CD1c-positive myeloid dendritic cell (primary cell): Measurements from ENCODE around the gene PIGU.

Experiments used
- DNase-seq: peaks from one replicate; pipeline ENCODE4 v3.0.0-alpha.2; 2016; ENCODE audit errors: extremely low spot score

The PIGU gene

DNA sequence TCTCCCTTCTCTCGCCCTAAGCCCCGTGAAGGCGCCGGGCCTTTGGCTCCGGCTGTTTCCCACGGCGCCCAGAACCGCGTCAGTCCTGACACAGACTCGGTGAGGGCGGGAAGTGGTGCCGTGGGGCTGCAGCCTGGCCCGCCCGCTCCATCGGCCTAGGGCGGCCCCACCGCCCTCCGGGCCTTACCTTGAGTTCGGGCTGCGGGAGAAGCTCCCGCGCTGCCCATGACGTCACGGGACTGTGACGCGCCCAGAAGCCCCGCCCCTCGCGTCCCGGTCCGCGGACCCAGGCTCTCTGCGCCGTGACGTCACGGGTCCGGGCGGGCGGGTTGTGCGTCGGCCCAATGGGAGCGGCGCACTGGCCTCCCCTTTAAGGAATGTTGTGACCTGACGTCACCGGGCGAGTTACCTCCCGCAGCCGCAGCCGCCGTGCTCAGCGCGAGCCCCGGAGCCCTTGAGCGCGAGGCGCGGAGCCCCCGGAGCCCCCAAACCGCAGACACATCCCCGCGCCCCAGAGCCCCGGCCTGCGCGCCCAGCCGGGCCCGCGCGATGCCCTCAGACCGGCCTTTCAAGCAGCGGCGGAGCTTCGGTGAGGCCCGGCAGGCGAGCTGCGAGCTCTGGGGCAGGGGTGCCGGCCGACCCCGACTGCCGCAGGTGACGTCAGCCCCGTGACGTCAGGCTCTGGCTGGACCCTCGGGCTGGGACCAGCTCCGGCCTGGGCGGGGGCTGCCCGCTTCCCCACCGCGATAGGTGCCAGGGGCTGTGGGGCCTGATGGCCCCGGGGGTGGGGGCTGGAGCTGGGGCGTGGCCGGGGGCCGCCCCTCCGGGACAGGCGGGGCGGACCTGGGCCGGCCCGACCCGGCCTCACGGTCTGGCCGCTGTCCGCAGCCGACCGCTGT, 118.3 kb downstream of the PIGU start, which contains the start of gene MAP1LC3A:
Gene MAP1LC3A (plus strand): TSS at position 399 of the 899 bp plus-strand sequence. CDS start 151 bp downstream, at position 550.
- peak; percentile 96 for DNase-seq

DNA sequence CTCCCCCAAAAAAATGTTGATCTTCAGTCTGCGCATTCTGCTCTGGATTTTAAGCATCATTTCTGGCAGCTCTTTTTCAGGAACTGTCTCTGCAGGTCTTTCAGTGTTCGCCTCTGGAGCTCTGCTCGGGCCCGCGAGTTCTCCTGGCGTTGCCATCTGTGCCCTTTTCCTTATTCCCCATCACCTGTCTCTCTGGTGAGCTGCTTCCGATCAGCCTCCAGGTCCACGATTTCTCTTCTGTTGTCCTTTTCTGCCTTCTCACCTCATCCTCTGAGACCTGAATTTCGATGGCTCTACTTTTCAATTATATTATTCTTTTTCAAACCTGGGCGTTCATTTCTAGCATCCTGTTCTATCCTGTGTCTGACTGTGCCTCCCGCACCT, 119.0 kb downstream of the PIGU start:
- peak; percentile 10 for DNase-seq

DNA sequence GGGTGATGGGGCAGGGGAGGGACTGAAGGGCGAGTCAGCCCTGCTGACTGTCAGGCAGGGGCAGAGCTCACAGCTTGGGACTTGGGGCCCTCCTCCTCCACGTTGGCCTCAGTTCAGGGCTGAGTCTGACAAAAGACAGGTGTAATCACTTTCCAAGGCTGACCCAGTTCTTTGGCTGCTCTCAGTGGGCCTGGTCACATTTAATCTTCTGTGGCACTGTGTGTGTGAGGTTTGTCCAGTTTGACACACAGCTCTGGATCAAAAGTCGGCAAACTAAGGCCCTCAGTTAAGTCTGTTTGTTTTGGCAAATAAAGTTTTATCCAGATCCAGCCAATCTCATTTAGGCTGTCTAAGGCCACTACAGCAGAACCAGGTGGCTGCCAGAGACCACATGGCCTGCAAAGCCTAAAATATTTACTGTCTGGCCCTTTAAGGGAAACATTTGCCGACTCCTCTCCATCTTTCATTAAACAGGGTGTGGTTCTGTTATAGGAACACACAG, 123.5 kb downstream of the PIGU start:
- no peak for DNase-seq

DNA sequence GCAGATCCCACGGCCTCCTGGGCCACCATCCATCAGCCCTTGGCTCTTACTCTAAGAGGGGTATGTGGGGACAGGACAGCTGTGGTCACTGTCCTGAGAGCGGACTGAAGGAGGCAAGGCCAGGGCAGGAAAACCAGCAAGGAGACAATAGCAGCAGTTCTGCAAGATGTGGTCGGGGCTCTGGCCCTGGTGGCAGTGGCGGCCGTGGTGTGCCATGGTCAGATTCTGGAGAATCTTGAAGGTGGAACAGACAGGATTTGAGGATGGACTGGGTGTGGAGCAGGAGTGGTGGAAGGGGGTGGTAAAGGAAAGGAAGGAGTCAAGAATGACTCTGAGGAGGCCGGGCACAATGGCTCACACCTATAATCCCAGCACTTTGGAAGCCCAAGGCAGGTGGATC, 124.3 kb downstream of the PIGU start:
- no peak for DNase-seq

DNA sequence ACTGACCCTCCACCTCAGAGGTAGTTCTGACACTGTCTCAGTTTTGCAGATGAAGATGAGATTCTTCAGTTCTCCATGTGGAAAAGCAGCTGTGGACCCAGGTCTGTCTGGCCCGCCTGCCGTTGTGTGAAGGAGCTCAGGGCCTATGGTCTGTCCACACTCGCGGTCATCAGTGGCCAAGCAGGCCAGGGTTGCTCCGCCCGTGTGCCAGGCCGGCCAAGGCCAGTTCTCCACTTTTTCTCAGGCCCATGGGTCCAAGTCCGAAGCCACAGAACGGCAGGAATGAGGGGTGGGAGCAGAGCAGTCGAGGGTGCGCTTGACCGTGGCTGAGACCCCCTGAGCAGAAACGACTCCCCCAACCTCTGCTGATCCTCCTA, 127.0 kb downstream of the PIGU start:
- DNase-seq: no peak

DNA sequence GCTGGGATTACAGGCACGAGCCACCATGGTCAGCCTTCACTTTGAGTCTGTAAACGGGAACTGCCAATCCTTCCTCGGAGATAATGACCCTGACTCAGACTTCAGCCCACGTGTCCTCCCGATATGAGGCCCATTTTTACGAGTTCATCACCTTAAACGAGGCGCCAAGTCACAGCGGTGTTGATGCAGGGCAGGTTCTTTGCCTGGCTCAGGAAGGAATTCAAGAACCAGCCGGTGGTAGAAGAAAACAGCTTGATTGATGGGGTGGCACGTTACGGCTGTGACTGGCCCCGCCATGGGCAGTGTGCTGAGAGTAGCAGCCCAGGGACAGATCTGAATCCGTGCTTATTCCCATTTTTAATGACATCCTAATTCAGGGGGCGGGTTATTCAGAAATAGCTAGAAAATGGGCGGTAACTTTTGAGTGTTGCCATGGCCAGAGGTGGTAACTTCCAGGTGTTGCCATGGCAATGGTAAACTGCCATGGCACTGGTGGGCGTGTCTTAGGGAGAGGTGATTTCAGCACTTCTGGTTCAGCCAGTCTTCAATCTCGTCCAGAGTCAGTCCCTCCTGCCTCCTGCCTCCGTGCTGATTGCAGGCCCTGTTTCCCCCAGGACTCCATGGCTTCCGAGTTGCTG, 127.5 kb downstream of the PIGU start:
- peak; percentile 45 for DNase-seq

DNA sequence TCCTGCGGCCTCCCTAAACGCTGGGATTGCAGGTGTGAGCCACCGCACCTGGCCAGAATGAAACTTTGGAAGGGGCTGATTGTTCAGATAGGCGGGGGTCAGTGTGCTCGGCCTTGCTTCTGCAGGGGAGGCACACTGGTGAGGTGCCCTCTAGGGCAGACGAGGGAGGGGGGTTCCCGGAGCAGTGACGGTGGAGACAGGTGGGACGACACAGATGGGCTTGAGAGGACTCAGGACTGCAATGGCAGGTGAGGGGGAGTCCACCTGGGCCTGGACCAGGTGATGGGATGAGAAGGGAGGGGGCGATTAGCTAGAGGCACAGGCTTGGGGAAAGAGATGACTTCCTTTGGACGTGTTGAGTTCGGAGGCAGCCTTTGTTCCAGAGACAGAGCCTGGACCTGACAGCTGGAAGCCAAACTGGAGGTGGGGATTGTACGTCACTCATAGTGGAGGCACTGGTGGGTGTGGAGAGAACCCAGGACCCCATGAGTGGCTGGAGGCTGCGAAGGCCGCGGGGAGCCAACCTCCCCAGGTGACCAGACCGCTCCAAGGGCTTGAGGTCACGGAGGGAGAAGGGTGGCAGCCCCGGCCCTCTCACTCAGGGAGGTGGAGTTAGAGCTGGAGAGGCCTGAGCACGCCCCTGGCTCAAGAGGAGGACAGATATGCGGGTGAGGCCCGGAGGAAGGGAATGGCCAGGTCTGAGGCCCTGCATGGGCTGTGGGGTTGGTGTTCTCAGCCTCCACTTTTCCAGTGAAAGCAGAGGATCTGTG, 128.9 kb downstream of the PIGU start:
- no peak for DNase-seq

DNA sequence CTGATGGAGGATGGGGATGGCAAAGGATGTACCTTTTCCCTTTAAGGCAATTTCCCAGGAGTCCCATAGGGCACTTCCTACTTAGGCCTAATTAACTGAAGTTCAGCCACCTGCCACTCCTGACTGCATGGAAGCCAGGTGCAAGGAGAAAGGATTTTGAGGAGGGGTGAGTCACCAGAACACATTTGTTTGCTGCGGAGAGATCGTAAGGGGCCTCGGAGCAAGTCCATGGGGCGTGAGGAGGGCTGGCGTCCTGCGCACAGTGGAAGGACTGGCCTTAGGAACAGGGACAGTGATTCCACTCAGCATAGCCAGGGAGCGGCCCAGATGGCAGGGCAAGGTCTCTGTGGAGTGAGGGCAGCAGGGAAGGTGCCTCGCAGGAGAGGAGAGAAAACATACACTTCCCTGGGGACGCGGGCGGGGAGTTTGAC, 130.1 kb downstream of the PIGU start:
- DNase-seq: no peak

DNA sequence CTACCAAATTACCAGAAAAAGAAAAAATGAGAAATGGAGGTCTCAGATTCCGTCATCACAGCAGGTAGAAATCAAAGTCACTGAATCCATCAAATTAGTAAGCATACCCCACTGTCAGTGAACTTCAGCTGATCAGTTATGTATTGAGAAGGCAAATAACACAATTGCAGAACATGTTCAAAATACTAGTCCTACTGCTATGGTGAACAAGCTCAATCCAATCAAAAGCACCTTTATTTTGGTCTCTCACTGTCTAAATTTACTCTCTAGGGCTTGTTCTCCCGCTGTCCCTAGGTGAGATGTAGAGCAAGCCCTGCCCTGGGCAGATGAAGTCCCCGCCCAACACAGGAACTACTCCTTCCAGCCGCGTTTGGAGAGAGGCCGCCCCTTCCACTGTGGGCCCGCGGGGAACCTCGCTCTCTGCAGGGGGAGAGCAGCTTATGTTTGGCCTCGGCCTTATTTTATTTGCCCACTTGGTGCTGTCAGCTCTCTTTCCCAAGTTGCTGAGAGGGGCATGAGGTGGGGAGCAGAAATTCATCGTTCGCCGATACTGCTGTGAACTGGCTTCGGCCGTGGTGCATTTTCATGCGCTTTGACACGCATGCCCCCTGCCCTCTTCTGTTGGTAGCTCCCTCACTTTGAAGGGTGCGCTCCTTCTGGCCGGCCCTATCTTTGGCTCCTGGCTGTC, 132.6 kb downstream of the PIGU start:
- no peak for DNase-seq

DNA sequence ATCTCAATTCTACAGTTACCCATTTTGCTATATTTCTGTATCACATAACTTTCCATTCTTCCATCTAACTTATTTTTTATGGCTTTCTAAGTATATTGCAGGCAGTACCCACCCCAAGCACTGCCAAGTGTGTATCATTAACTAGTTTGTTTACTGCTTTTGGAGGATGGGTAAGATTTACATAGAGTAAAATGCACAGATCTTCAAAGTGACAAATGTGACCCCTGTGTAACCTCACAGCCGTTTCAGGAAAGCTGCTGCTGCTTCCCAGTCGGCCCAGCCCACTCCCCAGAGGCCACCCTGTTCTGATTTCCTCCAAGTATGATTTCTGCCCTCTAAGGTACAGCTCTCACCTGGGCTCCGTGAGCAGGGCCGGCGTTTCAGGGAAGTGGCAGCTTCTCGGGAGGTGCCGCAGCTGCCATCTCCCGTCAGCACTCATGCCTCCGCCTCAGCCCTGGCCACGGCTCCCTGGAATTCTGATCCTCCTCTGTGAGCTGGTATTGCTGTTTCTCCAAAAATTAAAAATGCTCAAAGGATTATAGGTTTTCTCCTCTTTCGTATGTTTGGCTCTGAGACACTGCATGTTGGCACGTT, 133.3 kb downstream of the PIGU start:
- DNase-seq: no peak

DNA sequence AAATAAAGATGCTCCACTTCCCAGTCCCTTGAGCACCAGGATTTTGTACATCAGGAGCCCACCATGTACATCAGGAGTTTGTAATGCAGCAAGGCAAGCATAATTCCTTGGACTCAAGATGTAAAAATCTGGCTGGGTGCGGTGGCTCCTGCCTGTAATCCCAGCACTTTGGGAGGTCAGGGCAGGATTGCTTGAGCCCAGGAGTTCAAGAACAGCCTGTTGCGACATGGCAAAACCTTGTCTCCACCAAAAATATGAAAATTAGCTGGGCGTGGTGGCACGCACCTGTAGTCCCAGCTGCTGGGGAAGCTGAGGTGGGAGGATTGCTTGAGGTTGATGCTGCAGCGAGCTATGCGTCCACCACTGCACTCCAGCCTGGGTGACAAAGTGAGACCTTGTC, 134.5 kb downstream of the PIGU start:
- no peak for DNase-seq

DNA sequence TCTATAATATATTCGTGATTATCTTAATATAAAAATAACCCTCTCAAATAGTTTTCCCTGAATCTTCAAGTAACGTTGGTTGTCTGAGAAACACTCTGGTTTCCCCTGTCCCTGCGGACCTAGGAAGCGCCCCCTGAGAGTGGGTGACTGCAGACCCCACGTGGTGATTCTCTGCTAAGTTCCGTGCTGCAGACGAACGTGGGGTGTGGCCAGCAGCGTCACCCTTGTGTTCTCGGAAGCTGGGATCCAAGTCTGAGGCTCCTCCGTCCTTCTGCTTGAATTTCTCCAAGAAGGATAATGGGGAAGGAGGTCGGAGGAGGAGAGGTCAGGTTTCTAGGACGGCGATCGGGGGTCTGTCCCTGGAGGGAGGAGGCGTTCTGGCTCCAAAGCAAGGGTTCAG, 135.0 kb downstream of the PIGU start:
- DNase-seq: no peak

DNA sequence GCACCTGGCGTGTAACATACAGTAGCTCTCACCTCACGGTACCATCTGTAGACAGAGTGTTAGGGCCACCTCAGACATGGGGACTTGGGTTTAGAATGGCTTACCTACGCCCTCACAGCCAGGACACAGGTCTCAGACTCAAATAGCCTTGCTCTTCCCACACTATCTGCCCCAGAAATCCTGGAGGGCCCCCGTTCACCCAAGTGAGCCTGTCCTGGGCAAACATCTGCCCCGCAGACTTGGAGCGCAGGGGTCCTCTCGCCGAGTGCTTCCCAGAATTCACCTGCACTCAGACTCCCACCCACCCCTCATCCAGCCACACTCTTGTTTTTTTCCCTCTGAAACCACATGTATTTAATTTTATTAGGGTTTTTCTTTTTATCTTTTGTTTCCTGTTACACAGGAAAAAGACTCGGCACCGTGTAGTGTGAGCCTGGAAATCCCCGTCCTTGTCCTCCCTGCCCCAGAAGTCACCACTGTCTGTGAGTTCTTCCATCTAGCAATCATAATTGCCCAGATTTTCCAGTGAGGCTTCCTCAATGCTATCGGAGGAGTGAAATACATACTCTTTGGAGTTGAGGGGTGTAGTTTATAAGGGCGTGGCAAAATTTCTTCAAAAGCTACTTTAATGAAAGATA, 135.5 kb downstream of the PIGU start:
- DNase-seq: no peak

DNA sequence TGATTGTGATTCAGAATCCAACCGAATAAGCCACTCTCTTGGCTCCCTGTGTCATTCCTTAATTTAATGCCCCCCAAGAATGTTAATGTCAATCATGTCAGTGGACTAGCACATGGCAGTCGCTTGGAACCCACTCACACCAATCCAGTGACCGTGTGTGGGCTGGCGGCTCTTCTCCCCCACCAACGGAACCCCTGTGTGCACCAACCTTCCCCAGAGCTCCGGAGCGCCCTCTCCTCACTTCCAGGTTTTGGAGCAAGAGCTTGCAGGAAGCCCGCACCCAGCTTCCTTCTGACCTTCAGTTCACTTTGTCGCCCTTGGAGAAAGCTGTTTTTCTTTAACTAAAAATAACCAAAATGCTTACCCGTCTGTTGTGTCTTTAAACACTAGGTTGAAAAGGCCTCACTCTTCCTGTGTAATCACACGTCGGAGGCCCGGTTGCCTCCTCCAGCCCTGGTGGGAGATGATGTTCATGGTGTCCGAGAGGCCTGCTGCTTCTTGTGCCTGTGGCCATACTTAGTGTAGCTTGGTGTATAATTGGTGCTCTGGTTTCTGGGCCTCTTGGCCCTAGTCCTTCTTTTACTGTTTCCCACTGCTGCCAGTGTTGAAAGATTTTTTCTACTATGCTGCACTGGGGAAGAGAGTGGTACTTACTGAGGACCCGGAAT, 136.2 kb downstream of the PIGU start:
- no peak for DNase-seq

DNA sequence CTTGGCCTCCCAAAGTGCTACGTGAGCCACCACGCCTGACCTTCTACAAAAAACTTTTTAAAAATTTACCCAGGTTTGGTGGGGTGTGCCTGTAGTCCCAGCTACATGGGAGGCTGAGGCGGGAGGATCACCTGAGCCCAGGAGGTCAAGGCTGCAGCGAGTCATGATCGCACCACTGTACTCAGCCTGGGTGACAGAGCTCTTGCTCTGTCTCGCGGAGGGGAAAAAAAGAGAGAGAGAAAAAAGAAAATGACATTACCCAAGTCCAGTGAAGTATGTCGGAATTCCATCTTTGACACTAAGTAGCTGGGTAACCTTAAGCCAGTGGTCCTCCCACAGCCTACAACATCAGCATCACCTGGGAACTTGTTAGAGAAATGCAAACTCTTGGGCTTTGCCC, 137.1 kb downstream of the PIGU start:
- no peak for DNase-seq

DNA sequence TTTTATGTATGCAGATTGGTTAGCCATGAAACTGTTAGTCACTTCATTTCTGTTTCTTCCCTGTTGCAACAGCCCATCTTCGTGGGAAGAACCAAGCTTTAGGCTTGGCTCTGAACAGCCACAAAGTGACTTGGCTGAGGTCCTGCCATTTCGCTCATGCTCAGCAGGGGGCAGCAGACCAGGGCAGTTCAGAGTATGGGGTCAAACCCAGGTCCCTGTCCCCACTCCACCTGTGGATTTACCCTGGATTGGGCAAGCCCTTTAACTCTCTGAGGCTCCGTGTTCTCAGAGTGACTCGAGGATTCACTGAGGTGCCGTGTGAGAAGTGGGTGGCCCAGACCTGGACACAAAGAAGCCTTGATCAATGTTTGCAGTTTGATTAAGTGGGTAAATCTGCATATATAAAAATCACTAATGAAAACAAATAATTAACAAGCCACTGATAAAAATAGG, 138.2 kb downstream of the PIGU start:
- DNase-seq: peak; percentile 52

DNA sequence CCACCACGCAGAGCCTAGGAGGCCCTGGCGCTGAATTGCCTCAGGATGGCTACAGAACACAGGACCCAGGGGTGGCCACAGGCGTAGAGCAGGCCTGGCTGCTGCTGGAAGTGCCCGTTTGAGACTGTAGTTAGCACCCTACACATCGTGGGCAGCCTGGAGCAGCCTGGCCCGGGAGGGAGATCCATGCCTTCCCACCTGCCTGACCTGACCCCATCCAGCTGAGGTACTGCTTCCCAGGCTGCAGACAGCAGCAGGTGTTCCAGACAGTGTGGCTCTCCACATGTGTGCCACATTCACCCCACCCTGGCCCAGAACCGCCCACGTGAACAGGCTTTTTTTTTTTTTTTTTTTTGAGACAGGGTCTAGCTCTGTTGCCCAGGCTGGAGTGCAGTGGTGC, 139.2 kb downstream of the PIGU start:
- no peak for DNase-seq

DNA sequence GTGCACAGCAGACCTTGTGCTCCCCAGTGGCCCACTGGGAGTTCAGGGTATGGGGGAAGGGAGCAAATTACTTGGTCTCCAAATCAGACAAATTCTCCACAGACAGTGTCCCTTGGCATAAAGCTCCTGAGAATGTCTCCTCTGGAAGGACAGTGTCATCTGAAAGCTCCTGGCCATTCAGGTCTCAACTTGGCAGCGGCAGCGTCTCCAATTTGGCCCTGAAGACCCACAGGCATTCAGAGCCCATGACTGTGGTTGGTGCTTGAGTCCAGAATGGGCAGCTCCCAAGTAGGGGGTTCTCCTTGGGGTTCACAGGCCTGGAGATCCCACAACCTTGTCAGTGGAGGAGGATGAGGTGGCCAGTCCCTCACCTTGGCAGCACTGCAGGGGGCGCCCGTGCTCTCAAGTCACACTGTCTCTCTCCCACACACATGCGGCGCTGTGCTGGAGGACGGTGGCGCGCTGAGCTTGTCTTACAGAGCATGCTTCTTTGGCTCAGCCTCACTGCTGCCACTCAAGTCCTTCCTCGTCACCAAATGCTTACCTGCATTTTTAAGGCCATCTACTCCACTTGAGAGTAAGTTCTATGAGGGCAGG, 140.0 kb downstream of the PIGU start:
- DNase-seq: peak; percentile 33

DNA sequence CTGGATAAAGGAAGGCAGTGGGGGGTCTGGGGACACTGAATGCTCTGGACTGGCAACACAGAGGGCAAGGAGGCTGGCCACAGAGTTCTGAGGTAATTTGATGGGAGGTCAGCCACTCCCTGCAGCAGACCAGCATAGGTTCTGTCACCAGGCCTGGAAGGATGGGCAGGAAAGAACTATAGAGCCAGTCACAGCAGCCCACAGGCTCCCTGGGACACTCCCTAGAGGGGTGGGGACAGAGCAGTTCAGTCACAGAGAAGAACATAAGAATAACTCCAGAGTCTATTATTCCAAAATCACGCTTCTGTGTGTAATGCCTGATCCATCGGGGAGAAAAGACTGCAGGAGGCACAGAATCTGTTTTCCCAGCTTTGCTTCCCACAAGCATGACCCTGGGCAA, 141.0 kb downstream of the PIGU start:
- DNase-seq: no peak
